Measurements from ENCODE around the gene JPT1. TPM values are rescaled to one million over a fixed set of nuclear protein-coding genes. Genes with fewer than 3 reads are reported as not detected.

JPT1 gene
- total RNA-seq, 1 donor from 2014 or later: 48.1 TPM

DNA sequence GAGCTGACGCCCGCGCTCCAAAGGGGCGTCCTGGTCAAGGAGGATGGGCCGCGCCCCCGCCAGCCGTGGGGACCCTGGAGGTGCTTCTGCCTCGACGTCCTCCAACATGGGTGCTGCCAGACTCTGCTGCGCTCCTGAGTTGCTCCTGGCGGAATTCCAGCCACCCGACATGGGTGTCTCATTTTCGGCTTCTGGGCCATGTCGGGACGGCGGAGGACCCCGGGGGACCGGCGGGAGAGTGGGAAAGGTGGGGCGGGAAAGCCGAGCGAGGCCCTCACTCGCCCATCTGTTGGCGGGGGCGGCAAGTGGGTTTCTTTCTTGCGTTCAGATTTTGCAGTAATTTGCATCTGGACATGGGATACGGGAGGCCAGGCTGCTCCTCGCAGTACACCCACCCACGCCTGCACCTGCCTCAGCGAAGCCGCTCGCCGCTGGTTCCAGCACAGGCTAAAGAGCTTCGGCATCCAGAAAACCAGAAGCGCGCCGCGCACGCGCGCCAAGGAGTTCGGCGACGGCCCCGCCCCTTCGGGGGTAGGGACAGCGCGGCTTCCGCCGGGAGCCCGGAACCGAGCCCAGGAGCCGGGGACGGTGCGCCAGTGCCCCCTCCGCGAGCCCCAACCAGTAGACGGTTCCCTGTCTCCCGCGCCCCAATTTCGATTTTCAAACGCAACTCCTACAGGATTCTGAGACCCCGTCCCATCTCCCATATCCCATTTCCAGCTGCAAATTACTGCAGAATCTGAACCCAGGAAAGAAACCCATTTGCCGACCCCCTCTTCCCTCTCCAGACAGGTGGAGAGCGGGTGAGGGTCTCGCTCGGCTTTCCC is 44.7 kb downstream of the JPT1 start, which contains the start of gene ARMC7:
Gene ARMC7 (plus strand): TSS at position 563 of the 827 bp plus-strand sequence. CDS start 320 bp downstream, outside the sequence.
- intact Hi-C loops (cut with DNase I): loop anchor here (5.0 to 10.0 kb wide), 3 partner anchors 93 to 755 kb away; no protein-coding TSS in a partner anchor
- no peaks in the 10 kb centered on the region for H3K36me3 ChIP-seq
- peaks cover 34% of the 10 kb centered on the region for H3K4me1 ChIP-seq
- H3K4me3 ChIP-seq: peak within 1 kb of the TSS; percentile 86 to 95
- DNase-seq (ENCODE audit: extremely low spot score in 2 of 2): no peak
- H3K27me3 ChIP-seq: no peaks in the 10 kb centered on the region
- peak; percentile 76 to 83 for TF ChIP-seq POLR2AphosphoS5 (IDR thresholded peaks at IDR 0.05; ENCODE audit: insufficient read depth in 1 of 2, low read depth in 1 of 2)
- TF ChIP-seq, protein P1, sequence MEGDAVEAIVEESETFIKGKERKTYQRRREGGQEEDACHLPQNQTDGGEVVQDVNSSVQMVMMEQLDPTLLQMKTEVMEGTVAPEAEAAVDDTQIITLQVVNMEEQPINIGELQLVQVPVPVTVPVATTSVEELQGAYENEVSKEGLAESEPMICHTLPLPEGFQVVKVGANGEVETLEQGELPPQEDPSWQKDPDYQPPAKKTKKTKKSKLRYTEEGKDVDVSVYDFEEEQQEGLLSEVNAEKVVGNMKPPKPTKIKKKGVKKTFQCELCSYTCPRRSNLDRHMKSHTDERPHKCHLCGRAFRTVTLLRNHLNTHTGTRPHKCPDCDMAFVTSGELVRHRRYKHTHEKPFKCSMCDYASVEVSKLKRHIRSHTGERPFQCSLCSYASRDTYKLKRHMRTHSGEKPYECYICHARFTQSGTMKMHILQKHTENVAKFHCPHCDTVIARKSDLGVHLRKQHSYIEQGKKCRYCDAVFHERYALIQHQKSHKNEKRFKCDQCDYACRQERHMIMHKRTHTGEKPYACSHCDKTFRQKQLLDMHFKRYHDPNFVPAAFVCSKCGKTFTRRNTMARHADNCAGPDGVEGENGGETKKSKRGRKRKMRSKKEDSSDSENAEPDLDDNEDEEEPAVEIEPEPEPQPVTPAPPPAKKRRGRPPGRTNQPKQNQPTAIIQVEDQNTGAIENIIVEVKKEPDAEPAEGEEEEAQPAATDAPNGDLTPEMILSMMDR (IDR thresholded peaks at IDR 0.05): no peak
- TF ChIP-seq POLR2A (IDR thresholded peaks at IDR 0.05): peak in 1 of 2 donors; percentile 62
- peak within 1 kb of the TSS; percentile 87 for H3K27ac ChIP-seq
- no peaks in the 10 kb centered on the region for H3K9me3 ChIP-seq

- Histone ChIP-seq H3K4me1 (peaks cover 29% of the 10 kb centered on the region), H3K27ac (peak overlapping the region; percentile 87), H3K4me3 (peak overlapping the region; percentile 86 to 95), H3K9me3 (no peaks in the 10 kb centered on the region), H3K36me3 (no peaks in the 10 kb centered on the region), H3K27me3 (no peaks in the 10 kb centered on the region)
- no peak for DNase-seq (ENCODE audit: extremely low spot score in 2 of 2)
- intact Hi-C loops (cut with DNase I): loop anchor here (10.0 kb wide), 1 partner anchor 756 kb away; no protein-coding TSS in a partner anchor
- no peak for TF ChIP-seq POLR2A (IDR thresholded peaks at IDR 0.05)
- TF ChIP-seq, protein P1 (IDR thresholded peaks at IDR 0.05): no peak
- TF ChIP-seq POLR2AphosphoS5 (IDR thresholded peaks at IDR 0.05; ENCODE audit: insufficient read depth in 1 of 2, low read depth in 1 of 2): no peak
These were observed 45.3 kb downstream of the JPT1 start for GRCh38 chr17:75109046-75109406.

- intact Hi-C loops (cut with DNase I): loop anchor here (10.0 kb wide), 1 partner anchor 757 kb away; no protein-coding TSS in a partner anchor
- H3K9me3 ChIP-seq: no peaks in the 10 kb centered on the region
- peaks cover 24% of the 10 kb centered on the region for H3K4me1 ChIP-seq
These were observed 46.1 kb downstream of the JPT1 start for GRCh38 chr17:75108193-75108592.

DNA sequence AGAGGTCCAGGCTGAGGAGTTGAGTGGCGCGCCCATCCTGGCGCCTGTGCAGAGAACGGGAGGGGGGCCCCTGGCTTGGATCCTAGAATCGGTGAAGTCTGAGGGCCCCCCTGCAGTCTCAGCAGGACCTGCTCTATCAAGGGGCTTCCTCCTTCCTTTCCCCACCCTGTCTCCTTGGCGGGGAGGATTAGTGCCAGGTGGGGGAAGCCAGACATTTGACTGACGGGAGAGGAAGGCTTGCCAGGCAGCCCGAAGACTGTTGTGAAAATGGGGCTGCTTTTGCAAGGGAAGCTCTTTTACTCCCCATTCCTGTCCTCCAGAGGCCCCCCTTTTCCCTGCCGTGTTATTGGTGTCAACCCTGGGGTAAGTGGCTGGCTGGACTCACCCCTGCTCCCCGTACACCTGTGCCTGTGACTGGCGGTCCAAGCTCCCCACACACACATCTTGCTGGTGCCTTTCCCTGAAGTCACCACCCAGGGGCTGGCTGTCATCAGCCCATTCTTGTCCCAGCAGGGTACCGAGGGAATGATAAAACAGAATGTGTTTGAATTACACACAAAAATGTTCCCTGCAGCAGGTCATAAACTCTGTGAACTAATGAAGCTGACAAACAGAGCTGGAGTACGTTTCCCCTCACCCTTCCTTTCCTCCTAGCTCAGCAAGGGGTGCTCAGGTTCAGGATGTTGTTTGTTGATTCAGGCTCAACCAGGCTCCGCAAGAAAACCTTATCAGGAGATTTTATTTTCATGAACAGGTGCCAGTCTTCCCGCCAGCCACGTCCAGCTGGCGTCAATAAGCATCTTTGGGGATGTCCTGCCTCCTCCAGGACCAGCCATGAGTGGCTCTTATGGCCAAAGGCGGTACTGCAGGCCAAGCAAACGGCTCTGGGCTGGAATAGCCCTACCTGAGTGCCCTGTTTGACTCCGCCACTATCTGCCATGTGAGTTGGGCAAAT is 48.9 kb downstream of the JPT1 start:
- Histone ChIP-seq H3K27ac (no peak overlapping the region), H3K9me3 (no peaks in the 10 kb centered on the region), H3K4me3 (no peak overlapping the region), H3K36me3 (peaks cover 0 to 3% of the 10 kb centered on the region in 2 donors), H3K4me1 (peaks cover 11% of the 10 kb centered on the region), H3K27me3 (no peaks in the 10 kb centered on the region)
- no peak for DNase-seq (ENCODE audit: extremely low spot score in 2 of 2)
- TF ChIP-seq POLR2AphosphoS5 (IDR thresholded peaks at IDR 0.05; ENCODE audit: insufficient read depth in 1 of 2, low read depth in 1 of 2) (peak in 1 of 2 donors; percentile 37), POLR2A (IDR thresholded peaks at IDR 0.05) (no peak)
- TF ChIP-seq, protein P1 (IDR thresholded peaks at IDR 0.05): peak in 1 of 3 experiments; percentile 48
- intact Hi-C loops (cut with DNase I): loop anchor here (10.0 kb wide), 1 partner anchor 759 kb away; no protein-coding TSS in a partner anchor

More at GRCh38 chr17:75108193-75108592, 46.1 kb downstream of the JPT1 start:
- Histone ChIP-seq H3K27ac (no peak overlapping the region), H3K36me3 (no peaks in the 10 kb centered on the region), H3K27me3 (no peaks in the 10 kb centered on the region), H3K4me3 (no peak overlapping the region)
- TF ChIP-seq, protein P1 (IDR thresholded peaks at IDR 0.05): no peak
- TF ChIP-seq POLR2A (IDR thresholded peaks at IDR 0.05) (no peak), POLR2AphosphoS5 (IDR thresholded peaks at IDR 0.05; ENCODE audit: insufficient read depth in 1 of 2, low read depth in 1 of 2) (no peak)
- no peak for DNase-seq (ENCODE audit: extremely low spot score in 2 of 2)

All from vagina (tissue), 2 donors.